Testis (tissue), 3 donors: ENCODE data around the gene MPZL2. TPM values are rescaled to one million over a fixed set of nuclear protein-coding genes. Genes with fewer than 3 reads are reported as not detected.

ENCODE experiments used
- DNase-seq: peaks from one replicate; pipeline ENCODE4 v3.0.0-alpha.2; 2019
- H3K27ac ChIP-seq, 2 donors: fragments of 200-600 bp; sonication (generic); one replicate each; pipeline ENCODE4 v1.5.1; 2019
- H3K27me3 ChIP-seq: fragments of 200-600 bp; sonication (generic); one replicate; pipeline ENCODE4 v1.5.1; 2019
- H3K36me3 ChIP-seq: fragments of 200-600 bp; sonication (generic); one replicate; pipeline ENCODE4 v1.5.1; 2017; ENCODE audit warnings: low read depth; ENCODE audit errors: missing control alignments
- H3K4me1 ChIP-seq: fragments of 200-600 bp; sonication (generic); one replicate; pipeline ENCODE4 v1.5.1; 2019
- H3K4me3 ChIP-seq, 2 donors: fragments of 200-600 bp; sonication (generic); one replicate each; pipeline ENCODE4 v1.5.1; 2017 to 2019
- H3K9me3 ChIP-seq: fragments of 200-600 bp; sonication (generic); one replicate; pipeline ENCODE4 v1.5.1; 2017
- POLR2A ChIP-seq: fragments of 450-650 bp; IDR thresholded peaks from one replicate; pipeline ENCODE4 v1.6.1; 2017; ENCODE audit warnings: antibody characterized with exemption, mild to moderate bottlenecking, moderate library complexity
- WGBS, 2 donors: methylation state at CpG; one replicate each; pipeline ENCODE4 v1.1.5; 2018; 5-methylcytosine and 5-hydroxymethylcytosine counted together
- intact Hi-C: fragments of 100-400 bp; cut with DNase I; formaldehyde crosslinking; loops from one replicate; pipeline ENCODE4 v1.15.1; 2023; ENCODE audit warnings: low total_unique reads
- polyA plus RNA-seq: library from polyadenylated mRNA; stranded (reverse); fragments of 350-450 nt; fragmentation: Illumina TruSeq; extraction: RNeasy Lipid Tissue Mini Kit (QIAGEN cat#74804); gene quantifications from one replicate; pipeline ENCODE4 v1.2.3, GENCODE V29; 2014; ENCODE audit warnings: low read depth, low replicate concordance; ENCODE audit not compliant: insufficient read depth
- total RNA-seq, 2 donors: library from RNA; depleted of rRNA; stranded (reverse); fragments of >200 nt; gene quantifications; one replicate each; pipeline ENCODE4 v1.2.3, GENCODE V29; 2016
- TF ChIP-seq, protein P1 (sequence below), 3 experiments: fragments of 450-650 bp in 2 of 3; fragments of 200-600 bp in 1 of 3; sonication (generic) in 1 of 3; IDR thresholded peaks; one replicate each; pipeline ENCODE4 v1.5.1; 2016 to 2019; ENCODE audit warnings: antibody characterized with exemption in 3 of 3, mild to moderate bottlenecking in 2 of 3, moderate library complexity in 1 of 3

Gene MPZL2
- total and polyA plus RNA-seq, 3 donors from 2014 or later, result 1.7 to 4.2 (median 3.0) TPM

DNA sequence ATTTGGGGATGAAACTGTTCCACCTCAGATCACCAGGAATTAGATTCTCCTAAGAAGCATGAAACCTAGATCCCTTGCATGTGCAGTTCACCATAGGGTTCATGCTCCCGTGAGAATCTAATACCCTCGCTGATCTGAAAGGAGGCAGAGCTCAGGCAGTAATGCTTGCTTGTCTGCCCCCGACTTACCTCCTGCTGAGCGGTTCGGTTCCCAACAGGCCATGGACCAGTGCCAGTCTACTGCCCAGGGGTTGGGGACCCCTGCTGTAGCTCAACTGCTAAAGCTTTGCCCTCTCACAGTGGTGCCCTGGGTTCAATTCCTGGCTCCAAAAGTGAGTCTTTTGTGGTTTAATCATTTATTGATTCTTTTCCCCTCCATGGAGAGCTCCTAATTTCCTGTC, 42.7 kb downstream of the MPZL2 start:
- intact Hi-C loops, result no loop called here
- no peak overlapping the region for H3K27ac ChIP-seq
- 79 to 87% methylated on average over 5 of the region's 5 CpGs for WGBS, 2 donors
- H3K9me3 ChIP-seq, result no peaks in the 10 kb centered on the region
- TF ChIP-seq, protein P1, sequence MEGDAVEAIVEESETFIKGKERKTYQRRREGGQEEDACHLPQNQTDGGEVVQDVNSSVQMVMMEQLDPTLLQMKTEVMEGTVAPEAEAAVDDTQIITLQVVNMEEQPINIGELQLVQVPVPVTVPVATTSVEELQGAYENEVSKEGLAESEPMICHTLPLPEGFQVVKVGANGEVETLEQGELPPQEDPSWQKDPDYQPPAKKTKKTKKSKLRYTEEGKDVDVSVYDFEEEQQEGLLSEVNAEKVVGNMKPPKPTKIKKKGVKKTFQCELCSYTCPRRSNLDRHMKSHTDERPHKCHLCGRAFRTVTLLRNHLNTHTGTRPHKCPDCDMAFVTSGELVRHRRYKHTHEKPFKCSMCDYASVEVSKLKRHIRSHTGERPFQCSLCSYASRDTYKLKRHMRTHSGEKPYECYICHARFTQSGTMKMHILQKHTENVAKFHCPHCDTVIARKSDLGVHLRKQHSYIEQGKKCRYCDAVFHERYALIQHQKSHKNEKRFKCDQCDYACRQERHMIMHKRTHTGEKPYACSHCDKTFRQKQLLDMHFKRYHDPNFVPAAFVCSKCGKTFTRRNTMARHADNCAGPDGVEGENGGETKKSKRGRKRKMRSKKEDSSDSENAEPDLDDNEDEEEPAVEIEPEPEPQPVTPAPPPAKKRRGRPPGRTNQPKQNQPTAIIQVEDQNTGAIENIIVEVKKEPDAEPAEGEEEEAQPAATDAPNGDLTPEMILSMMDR (IDR thresholded peaks at IDR 0.05), result no peak
- no peak for TF ChIP-seq POLR2A
- no peak for DNase-seq
- H3K36me3 ChIP-seq, result no peaks in the 10 kb centered on the region
- no peaks in the 10 kb centered on the region for H3K4me1 ChIP-seq
- no peaks in the 10 kb centered on the region for H3K27me3 ChIP-seq
- H3K4me3 ChIP-seq, result no peak overlapping the region

DNA sequence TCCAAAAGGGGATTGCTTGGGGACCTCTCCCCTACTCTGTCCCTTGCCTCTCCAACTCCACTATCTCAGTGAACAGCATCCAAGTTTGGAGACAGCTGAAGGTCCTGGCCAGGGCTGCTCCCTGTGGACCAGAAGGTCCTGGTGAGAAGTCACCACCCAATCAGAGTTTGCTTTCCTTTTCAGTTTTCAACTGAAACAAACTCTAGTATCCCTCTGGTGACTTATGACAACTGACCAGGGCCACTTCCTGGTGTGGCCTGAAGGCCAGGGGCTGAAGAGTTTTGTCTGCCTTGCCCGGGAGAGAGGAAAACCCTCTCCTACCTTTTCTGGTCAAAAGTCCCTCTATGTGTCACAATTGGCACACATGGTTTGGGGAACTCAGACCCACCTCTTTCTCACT, 44.4 kb downstream of the MPZL2 start:
- DNase-seq, result no peak
- Histone ChIP-seq H3K36me3 (no peaks in the 10 kb centered on the region), H3K27me3 (no peaks in the 10 kb centered on the region), H3K9me3 (no peaks in the 10 kb centered on the region), H3K4me1 (no peaks in the 10 kb centered on the region), H3K4me3 (no peak overlapping the region), H3K27ac (no peak overlapping the region)
- TF ChIP-seq, protein P1 (IDR thresholded peaks at IDR 0.05), result no peak
- no peak for TF ChIP-seq POLR2A
- 78 to 87% methylated on average over 1 of the region's 1 CpG for WGBS, 2 donors
- intact Hi-C loops, result no loop called here

DNA sequence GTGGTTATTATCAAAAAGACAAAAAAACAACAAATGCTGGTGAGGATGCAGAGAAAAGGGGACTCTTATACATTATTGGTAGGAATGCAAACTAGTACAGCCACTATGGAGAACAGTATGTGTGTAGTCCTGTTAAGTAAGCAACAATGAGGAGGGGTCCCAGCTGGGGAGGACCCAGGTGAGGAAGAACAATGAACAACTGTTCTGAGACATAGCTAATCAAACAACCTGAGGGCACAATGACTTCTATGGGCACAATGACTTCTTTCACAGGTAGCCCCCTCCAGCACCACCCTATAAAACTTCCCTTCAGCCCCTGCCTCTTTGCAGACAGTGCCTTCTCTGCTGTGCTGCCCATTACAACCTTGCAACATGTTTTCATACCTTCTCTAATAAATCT, 44.9 kb downstream of the MPZL2 start:
- Histone ChIP-seq H3K4me1 (no peaks in the 10 kb centered on the region), H3K27me3 (no peaks in the 10 kb centered on the region), H3K4me3 (no peak overlapping the region), H3K27ac (no peak overlapping the region), H3K9me3 (no peaks in the 10 kb centered on the region), H3K36me3 (no peaks in the 10 kb centered on the region)
- intact Hi-C loops, result no loop called here
- TF ChIP-seq, protein P1 (IDR thresholded peaks at IDR 0.05), result no peak
- no peak for TF ChIP-seq POLR2A
- no peak for DNase-seq

DNA sequence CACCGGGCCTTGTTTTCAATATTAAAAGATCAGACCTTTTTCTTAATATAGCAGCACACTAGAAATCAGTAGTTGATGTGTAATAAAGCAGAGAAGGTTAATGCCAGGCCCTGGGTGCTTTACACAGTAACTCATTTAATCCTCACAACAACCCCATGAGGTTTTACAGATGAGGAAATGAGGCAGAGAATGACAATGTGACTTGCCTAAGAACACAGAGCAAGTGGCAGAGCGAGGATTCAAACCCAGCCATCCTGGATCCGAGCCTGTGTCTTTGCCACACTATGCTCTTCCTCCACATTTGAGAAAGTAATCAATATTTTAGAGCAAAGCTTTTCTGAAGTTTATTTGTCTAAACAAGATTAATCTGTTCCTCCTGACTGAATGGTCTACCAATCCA, 46.5 kb downstream of the MPZL2 start:
- Histone ChIP-seq H3K27ac (no peak overlapping the region), H3K4me1 (no peaks in the 10 kb centered on the region), H3K27me3 (no peaks in the 10 kb centered on the region), H3K9me3 (no peaks in the 10 kb centered on the region), H3K36me3 (no peaks in the 10 kb centered on the region), H3K4me3 (no peak overlapping the region)
- WGBS, 2 donors, result 91 to 94% methylated on average over 3 of the region's 3 CpGs
- intact Hi-C loops, result no loop called here
- DNase-seq, result no peak
- TF ChIP-seq, protein P1 (IDR thresholded peaks at IDR 0.05), result no peak

GRCh38 chr11:118216621-118217481, 47.2 kb downstream of the MPZL2 start:
- no peak for DNase-seq
- WGBS, 2 donors, result 72 to 85% methylated on average over 11 of the region's 11 CpGs
- H3K4me1 ChIP-seq, result no peaks in the 10 kb centered on the region
- no peak for TF ChIP-seq POLR2A
- TF ChIP-seq, protein P1 (IDR thresholded peaks at IDR 0.05), result no peak
- no peaks in the 10 kb centered on the region for H3K9me3 ChIP-seq
- no peaks in the 10 kb centered on the region for H3K27me3 ChIP-seq
- H3K27ac ChIP-seq, result no peak overlapping the region
- H3K36me3 ChIP-seq, result no peaks in the 10 kb centered on the region
- no peak overlapping the region for H3K4me3 ChIP-seq
- intact Hi-C loops, result no loop called here
